Sigmoid colon (tissue), 7 donors: ENCODE measurements around the gene TRDMT1. TPM values are rescaled to one million over a fixed set of nuclear protein-coding genes. Genes with fewer than 3 reads are reported as not detected.

Experiments used
- DNase-seq: peaks from one replicate; pipeline ENCODE4 v3.0.0-alpha.2; 2019
- H3K27ac ChIP-seq, 4 donors: fragments of 200-600 bp; sonication (generic); one replicate each; pipeline ENCODE4 v1.5.1; 2016 to 2019; ENCODE audit warnings: mild to moderate bottlenecking in 1 of 4
- H3K27me3 ChIP-seq, 3 donors: fragments of 200-600 bp; sonication (generic); one replicate each; pipeline ENCODE4 v1.5.1; 2019; ENCODE audit warnings: mild to moderate bottlenecking in 1 of 3
- H3K36me3 ChIP-seq, 4 donors: fragments of 200-600 bp; sonication (generic); one replicate each; pipeline ENCODE4 v1.5.1; 2016 to 2019
- H3K4me1 ChIP-seq, 4 donors: fragments of 200-600 bp; sonication (generic); one replicate each; pipeline ENCODE4 v1.5.1; 2017 to 2019
- H3K4me3 ChIP-seq, 4 donors: fragments of 200-600 bp; sonication (generic); one replicate each; pipeline ENCODE4 v1.5.1; 2017 to 2019; ENCODE audit warnings: mild to moderate bottlenecking in 2 of 4, moderate library complexity in 1 of 4
- H3K9me3 ChIP-seq, 4 donors: fragments of 200-600 bp in 3 of 4; sonication (generic) in 3 of 4; one replicate each; pipeline versions ENCODE4 v1.5.1 to v1.6.1; 2013 to 2019
- CTCF ChIP-seq, 4 experiments: fragments of 450-650 bp in 3 of 4; fragments of 200-600 bp in 1 of 4; IDR thresholded peaks; one replicate each; pipeline ENCODE4 v1.5.1; 2016 to 2019; ENCODE audit warnings: antibody characterized with exemption in 4 of 4, mild to moderate bottlenecking in 3 of 4, moderate library complexity in 2 of 4
- EP300 ChIP-seq, 4 donors: sonication (generic); formaldehyde crosslinking; IDR thresholded peaks; one replicate each; pipeline ENCODE4 v1.6.1; 2017; ENCODE audit warnings: antibody characterized with exemption in 4 of 4
- POLR2A ChIP-seq, 2 donors: fragments of 450-650 bp; IDR thresholded peaks; one replicate each; pipeline ENCODE4 v1.6.1; 2016; ENCODE audit warnings: antibody characterized with exemption in 2 of 2, mild to moderate bottlenecking in 2 of 2, moderate library complexity in 2 of 2
- POLR2AphosphoS5 ChIP-seq, 4 donors: sonication (generic); formaldehyde crosslinking; IDR thresholded peaks; one replicate each; pipeline ENCODE4 v1.6.1; 2017; ENCODE audit warnings: antibody characterized with exemption in 4 of 4
- WGBS, 2 donors: extraction: QIAGEN DNeasy Blood & Tissue Kit; methylation state at CpG; one replicate each; pipeline ENCODE4 v1.1.7; 2013; 5-methylcytosine and 5-hydroxymethylcytosine counted together
- intact Hi-C: fragments of 100-400 bp; cut with DNase I; formaldehyde crosslinking; loops from one replicate; pipeline ENCODE4 v1.15.1; 2023
- polyA plus RNA-seq, 3 donors: library from polyadenylated mRNA; stranded (reverse); fragments of 200-250 nt; gene quantifications; one replicate each; pipeline ENCODE4 v1.2.3, GENCODE V29; 2013
- total RNA-seq, 4 donors: library from RNA; depleted of rRNA; stranded (reverse); fragments of >200 nt; gene quantifications; one replicate each; pipeline ENCODE4 v1.1.0, GENCODE V29; 2016
- donor health status: healthy with polysubstance abuse.
- donor health status: Bipolar disorder and iron deficiency.
- donor health status: healthy.

Gene TRDMT1
- total and polyA plus RNA-seq, 7 donors = 1.2 to 13.6 (median 7.5) TPM

GRCh38 chr10:17169803-17170202 lies 31.7 kb downstream of the TRDMT1 start:
- H3K27ac ChIP-seq = no peak overlapping the region
- TF ChIP-seq EP300 (IDR thresholded peaks at IDR 0.05) = no peak
- TF ChIP-seq POLR2AphosphoS5 (IDR thresholded peaks at IDR 0.05) = no peak
- no peak for TF ChIP-seq POLR2A (IDR thresholded peaks at IDR 0.05)
- TF ChIP-seq CTCF (IDR thresholded peaks at IDR 0.05) = no peak
- no peak for DNase-seq
- no peaks in the 10 kb centered on the region for H3K36me3 ChIP-seq
- WGBS, 2 donors = 85 to 88% methylated on average over 4 of the region's 4 CpGs
- H3K4me3 ChIP-seq = no peak overlapping the region
- intact Hi-C loops = no loop called here
- H3K27me3 ChIP-seq = no peaks in the 10 kb centered on the region
- no peaks in the 10 kb centered on the region for H3K9me3 ChIP-seq
- peaks cover 0 to 4% (median 0%) of the 10 kb centered on the region in 4 donors for H3K4me1 ChIP-seq

GRCh38 chr10:17166699-17167098 lies 34.8 kb downstream of the TRDMT1 start:
- TF ChIP-seq CTCF (IDR thresholded peaks at IDR 0.05) (no peak), POLR2AphosphoS5 (IDR thresholded peaks at IDR 0.05) (no peak), EP300 (IDR thresholded peaks at IDR 0.05) (no peak), POLR2A (IDR thresholded peaks at IDR 0.05) (no peak)
- Histone ChIP-seq H3K4me1 (no peaks in the 10 kb centered on the region), H3K27me3 (no peaks in the 10 kb centered on the region), H3K9me3 (no peaks in the 10 kb centered on the region), H3K36me3 (no peaks in the 10 kb centered on the region), H3K27ac (no peak overlapping the region), H3K4me3 (no peak overlapping the region)
- WGBS, 2 donors = 88 to 91% methylated on average over 3 of the region's 3 CpGs
- DNase-seq = no peak
- intact Hi-C loops = no loop called here

GRCh38 chr10:17162828-17163227 lies 38.6 kb downstream of the TRDMT1 start:
- no peak overlapping the region for H3K4me3 ChIP-seq
- no peak for TF ChIP-seq POLR2A (IDR thresholded peaks at IDR 0.05)
- no peak for TF ChIP-seq EP300 (IDR thresholded peaks at IDR 0.05)
- no peak for TF ChIP-seq CTCF (IDR thresholded peaks at IDR 0.05)
- TF ChIP-seq POLR2AphosphoS5 (IDR thresholded peaks at IDR 0.05) = no peak
- H3K27ac ChIP-seq = no peak overlapping the region
- H3K27me3 ChIP-seq = no peaks in the 10 kb centered on the region
- 68 to 83% methylated on average over 2 of the region's 2 CpGs for WGBS, 2 donors
- intact Hi-C loops = no loop called here
- no peaks in the 10 kb centered on the region for H3K9me3 ChIP-seq
- no peaks in the 10 kb centered on the region for H3K36me3 ChIP-seq
- no peaks in the 10 kb centered on the region for H3K4me1 ChIP-seq
- DNase-seq = no peak

- 61 to 79% methylated on average over 3 of the region's 3 CpGs for WGBS, 2 donors
- no peak for TF ChIP-seq POLR2A (IDR thresholded peaks at IDR 0.05)
- no peak for TF ChIP-seq POLR2AphosphoS5 (IDR thresholded peaks at IDR 0.05)
- TF ChIP-seq CTCF (IDR thresholded peaks at IDR 0.05) = no peak
- no peak for TF ChIP-seq EP300 (IDR thresholded peaks at IDR 0.05)
- Histone ChIP-seq H3K9me3 (no peaks in the 10 kb centered on the region), H3K27me3 (no peaks in the 10 kb centered on the region), H3K36me3 (peaks cover 0 to 5% (median 0%) of the 10 kb centered on the region in 4 donors), H3K27ac (no peak overlapping the region), H3K4me1 (no peaks in the 10 kb centered on the region), H3K4me3 (no peak overlapping the region)
- no peak for DNase-seq
- intact Hi-C loops = no loop called here
These were observed 39.7 kb downstream of the TRDMT1 start for GRCh38 chr10:17161775-17162174.

GRCh38 chr10:17157024-17157423 lies 44.4 kb downstream of the TRDMT1 start:
- intact Hi-C loops = no loop called here
- 21 to 80% methylated on average over 2 of the region's 2 CpGs for WGBS, 2 donors

More at GRCh38 chr10:17157024-17157423, 44.4 kb downstream of the TRDMT1 start:
- peaks cover 0 to 10% (median 0%) of the 10 kb centered on the region in 4 donors for H3K36me3 ChIP-seq
- no peak for TF ChIP-seq POLR2A (IDR thresholded peaks at IDR 0.05)
- no peak for TF ChIP-seq CTCF (IDR thresholded peaks at IDR 0.05)
- no peak for TF ChIP-seq POLR2AphosphoS5 (IDR thresholded peaks at IDR 0.05)
- TF ChIP-seq EP300 (IDR thresholded peaks at IDR 0.05) = no peak
- H3K27ac ChIP-seq = no peak overlapping the region
- DNase-seq = no peak
- H3K4me1 ChIP-seq = no peaks in the 10 kb centered on the region
- H3K4me3 ChIP-seq = no peak overlapping the region
- H3K9me3 ChIP-seq = no peaks in the 10 kb centered on the region
- H3K27me3 ChIP-seq = no peaks in the 10 kb centered on the region
